ENCODE results near the gene CIB4. TPM values are rescaled to one million over a fixed set of nuclear protein-coding genes. Genes with fewer than 3 reads are reported as not detected.

Gene CIB4
- total RNA-seq, 1 donor from 2014 or later, result not detected

DNA sequence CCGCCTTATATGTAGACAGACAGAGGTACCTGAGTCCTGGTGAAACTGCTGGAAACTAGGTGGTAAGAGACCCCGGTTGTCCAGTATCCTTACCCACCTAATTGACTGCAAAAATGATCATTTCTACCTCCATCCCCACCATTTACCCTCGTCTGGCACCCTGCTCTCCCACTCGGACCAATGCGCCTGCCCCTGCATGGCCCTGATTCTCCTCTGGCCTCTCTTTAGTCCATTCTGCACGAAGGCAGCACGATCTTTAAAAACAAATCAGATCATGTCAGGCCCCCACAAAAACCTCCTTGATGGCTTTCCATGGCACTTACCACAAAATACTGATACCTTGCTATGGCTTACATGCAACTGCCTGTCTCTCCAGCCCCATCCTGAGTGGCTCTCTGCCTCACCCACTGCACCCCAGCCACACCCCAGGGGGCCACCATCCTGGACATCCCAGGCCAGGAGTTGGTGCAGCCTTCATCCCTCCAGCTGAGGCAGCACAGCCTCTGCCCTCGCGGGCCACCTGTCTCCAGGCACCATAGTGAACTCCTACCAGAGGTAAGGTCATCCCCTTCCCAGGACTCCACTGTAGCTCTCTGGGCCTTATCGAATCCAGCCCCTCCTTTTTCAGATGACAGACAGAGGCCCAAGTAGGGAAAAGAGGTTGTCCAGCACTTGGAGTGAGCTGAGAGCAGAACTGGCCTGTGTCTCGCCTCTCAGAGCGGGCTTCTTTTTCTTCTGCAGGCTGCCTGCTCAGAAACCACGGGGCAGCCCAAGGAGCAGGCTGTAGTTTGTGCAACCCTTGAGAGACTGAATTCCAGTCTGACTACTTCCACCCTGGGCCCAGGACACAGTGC lies 12.3 kb upstream of the CIB4 start:
- H3K27me3 Mint-ChIP-seq (ENCODE audit: unreplicated experiment), result peaks cover 5% of the 10 kb centered on the region
- H3K27ac Mint-ChIP-seq (ENCODE audit: unreplicated experiment), result no peak overlapping the region

DNA sequence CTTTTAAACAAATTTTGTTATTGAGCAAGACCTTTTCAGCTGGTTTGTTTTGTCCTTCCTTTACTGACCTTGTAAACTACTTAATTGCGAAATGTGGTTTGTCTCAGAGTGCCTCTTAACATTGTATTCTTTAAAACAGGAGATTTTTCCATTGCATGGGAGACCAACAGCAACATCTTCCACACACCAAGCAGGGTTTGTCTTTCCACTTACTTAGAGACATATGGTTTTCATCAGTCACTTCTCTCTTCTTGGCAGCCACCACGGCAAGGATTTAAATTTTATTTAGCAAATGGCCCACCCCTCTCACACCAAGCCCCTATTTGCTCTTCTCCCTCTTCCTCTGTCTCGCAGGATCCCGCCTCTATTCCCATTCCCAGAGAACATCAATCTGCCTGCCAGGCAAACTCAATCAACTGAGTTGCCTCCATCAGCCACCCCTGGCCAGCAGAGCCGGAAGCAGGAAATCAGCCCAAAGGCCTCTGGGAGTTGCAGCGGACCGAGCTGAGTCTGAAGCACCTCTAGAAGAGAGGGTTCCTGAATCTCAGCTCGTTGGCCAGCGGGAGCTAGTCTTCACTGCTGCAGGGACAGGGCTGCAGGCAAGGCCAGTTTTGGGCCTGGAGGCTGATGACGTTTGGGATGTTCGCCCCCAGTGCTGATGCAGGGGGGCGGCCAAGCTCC lies 11.3 kb upstream of the CIB4 start:
- H3K27ac Mint-ChIP-seq (ENCODE audit: unreplicated experiment), result no peak overlapping the region
- DNase-seq, result no peak
- H3K36me3 Mint-ChIP-seq (ENCODE audit: unreplicated experiment), result no peaks in the 10 kb centered on the region
- TF ChIP-seq, protein P1, sequence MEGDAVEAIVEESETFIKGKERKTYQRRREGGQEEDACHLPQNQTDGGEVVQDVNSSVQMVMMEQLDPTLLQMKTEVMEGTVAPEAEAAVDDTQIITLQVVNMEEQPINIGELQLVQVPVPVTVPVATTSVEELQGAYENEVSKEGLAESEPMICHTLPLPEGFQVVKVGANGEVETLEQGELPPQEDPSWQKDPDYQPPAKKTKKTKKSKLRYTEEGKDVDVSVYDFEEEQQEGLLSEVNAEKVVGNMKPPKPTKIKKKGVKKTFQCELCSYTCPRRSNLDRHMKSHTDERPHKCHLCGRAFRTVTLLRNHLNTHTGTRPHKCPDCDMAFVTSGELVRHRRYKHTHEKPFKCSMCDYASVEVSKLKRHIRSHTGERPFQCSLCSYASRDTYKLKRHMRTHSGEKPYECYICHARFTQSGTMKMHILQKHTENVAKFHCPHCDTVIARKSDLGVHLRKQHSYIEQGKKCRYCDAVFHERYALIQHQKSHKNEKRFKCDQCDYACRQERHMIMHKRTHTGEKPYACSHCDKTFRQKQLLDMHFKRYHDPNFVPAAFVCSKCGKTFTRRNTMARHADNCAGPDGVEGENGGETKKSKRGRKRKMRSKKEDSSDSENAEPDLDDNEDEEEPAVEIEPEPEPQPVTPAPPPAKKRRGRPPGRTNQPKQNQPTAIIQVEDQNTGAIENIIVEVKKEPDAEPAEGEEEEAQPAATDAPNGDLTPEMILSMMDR (IDR thresholded peaks at IDR 0.05; ENCODE audit: partially characterized antibody, unreplicated experiment), result no peak
- no peak overlapping the region for H3K4me3 Mint-ChIP-seq (ENCODE audit: unreplicated experiment)
- H3K9me3 Mint-ChIP-seq (ENCODE audit: unreplicated experiment), result peaks cover 9% of the 10 kb centered on the region
- H3K27me3 Mint-ChIP-seq (ENCODE audit: unreplicated experiment), result peaks cover 5% of the 10 kb centered on the region
- H3K4me1 Mint-ChIP-seq (ENCODE audit: low read depth, unreplicated experiment), result peaks cover 18% of the 10 kb centered on the region

More for the DNA sequence above, 12.3 kb upstream of the CIB4 start:
- H3K9me3 Mint-ChIP-seq (ENCODE audit: unreplicated experiment), result peaks cover 9% of the 10 kb centered on the region
- DNase-seq, result no peak
- H3K4me3 Mint-ChIP-seq (ENCODE audit: unreplicated experiment), result no peak overlapping the region
- H3K4me1 Mint-ChIP-seq (ENCODE audit: low read depth, unreplicated experiment), result peaks cover 18% of the 10 kb centered on the region
- H3K36me3 Mint-ChIP-seq (ENCODE audit: unreplicated experiment), result no peaks in the 10 kb centered on the region
- TF ChIP-seq, protein P1 (IDR thresholded peaks at IDR 0.05; ENCODE audit: partially characterized antibody, unreplicated experiment), result no peak

DNA sequence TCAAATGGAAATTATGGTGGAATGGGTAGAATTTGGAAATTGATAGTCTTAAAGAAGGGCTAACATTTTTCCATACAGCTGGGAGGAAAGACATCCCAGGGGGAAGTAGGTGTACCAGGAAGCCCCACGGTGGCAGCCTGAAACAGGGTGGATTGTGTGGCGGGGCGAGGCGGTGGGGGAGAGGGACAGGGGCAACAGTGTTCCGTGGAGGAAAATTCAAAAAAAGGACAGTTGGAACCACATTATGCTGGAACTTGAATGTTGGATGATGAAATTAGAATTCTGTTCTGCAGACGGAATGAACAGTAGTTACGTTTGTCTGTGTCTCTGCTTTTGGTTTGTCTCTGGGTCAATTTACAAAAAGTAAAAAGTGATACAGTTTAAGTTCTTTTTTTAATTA lies 10.6 kb upstream of the CIB4 start:
- Mint-ChIP-seq H3K4me1 (ENCODE audit: low read depth, unreplicated experiment) (peaks cover 20% of the 10 kb centered on the region), H3K27ac (ENCODE audit: unreplicated experiment) (peak overlapping the region; percentile 26), H3K9me3 (ENCODE audit: unreplicated experiment) (peaks cover 9% of the 10 kb centered on the region), H3K36me3 (ENCODE audit: unreplicated experiment) (no peaks in the 10 kb centered on the region), H3K27me3 (ENCODE audit: unreplicated experiment) (peaks cover 5% of the 10 kb centered on the region), H3K4me3 (ENCODE audit: unreplicated experiment) (no peak overlapping the region)
- TF ChIP-seq, protein P1 (IDR thresholded peaks at IDR 0.05; ENCODE audit: partially characterized antibody, unreplicated experiment), result no peak
- DNase-seq, result no peak

DNA sequence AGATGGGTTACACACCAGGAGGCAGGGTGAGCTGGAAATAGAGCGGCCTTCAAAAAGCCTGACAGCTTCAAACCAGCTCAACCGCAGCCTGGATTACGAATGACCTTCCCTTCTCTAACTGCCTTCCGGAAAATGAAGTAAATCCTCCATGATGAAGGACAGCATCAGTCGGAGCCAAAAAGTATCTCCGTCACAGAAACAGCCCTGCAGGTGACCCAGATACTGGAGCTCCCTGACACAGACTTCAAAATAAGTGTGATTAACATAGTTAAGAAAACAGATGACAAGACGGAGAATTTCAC lies 10.3 kb upstream of the CIB4 start:
- H3K36me3 Mint-ChIP-seq (ENCODE audit: unreplicated experiment), result no peaks in the 10 kb centered on the region

More for the DNA sequence above, 10.3 kb upstream of the CIB4 start:
- Mint-ChIP-seq H3K4me3 (ENCODE audit: unreplicated experiment) (no peak overlapping the region), H3K27ac (ENCODE audit: unreplicated experiment) (peak overlapping the region; percentile 26), H3K4me1 (ENCODE audit: low read depth, unreplicated experiment) (peaks cover 20% of the 10 kb centered on the region), H3K27me3 (ENCODE audit: unreplicated experiment) (peaks cover 5% of the 10 kb centered on the region), H3K9me3 (ENCODE audit: unreplicated experiment) (peaks cover 9% of the 10 kb centered on the region)
- no peak for DNase-seq
- TF ChIP-seq, protein P1 (IDR thresholded peaks at IDR 0.05; ENCODE audit: partially characterized antibody, unreplicated experiment), result no peak
